SU-DHL-6 (cell line): ENCODE results near the gene C3orf62.

Experiments used
- H2AFZ ChIP-seq: fragments of 200-600 bp; sonication (generic); 2 replicates; pipeline ENCODE4 v1.6.1; 2014; ENCODE audit warnings: low read depth, mild to moderate bottlenecking, moderate library complexity, mixed read lengths, antibody characterized with exemption, low read length; ENCODE audit not compliant: severe bottlenecking
- H3F3A ChIP-seq: fragments of 200-600 bp; shearing (Covaris generic); 2 replicates; pipeline ENCODE4 v1.6.0; 2016; ENCODE audit warnings: antibody characterized with exemption, mild to moderate bottlenecking; ENCODE audit not compliant: insufficient read depth
- H3K27ac ChIP-seq: fragments of 200-600 bp; sonication (generic); 2 replicates; pipeline ENCODE4 v1.5.1; 2016; ENCODE audit warnings: low read depth, mild to moderate bottlenecking, low read length, moderate library complexity, mixed read lengths
- H3K27me3 ChIP-seq: fragments of 200-600 bp; sonication (generic), shearing (Covaris generic); 2 replicates; pipeline ENCODE4 v1.6.0; 2014; ENCODE audit warnings: mild to moderate bottlenecking, low read length
- H3K36me3 ChIP-seq: fragments of 200-600 bp; sonication (generic); 2 replicates; pipeline ENCODE4 v1.6.1; 2014; ENCODE audit warnings: mild to moderate bottlenecking, low read length, mixed read lengths
- H3K4me2 ChIP-seq: fragments of 300-600, 200-600 bp; shearing (Covaris generic), sonication (generic); 2 replicates; pipeline ENCODE4 v1.6.0; 2014; ENCODE audit warnings: low read length, low read depth, mild to moderate bottlenecking; ENCODE audit not compliant: poor library complexity, severe bottlenecking
- H3K4me3 ChIP-seq: fragments of 200-600 bp; sonication (generic); 2 replicates; pipeline ENCODE4 v1.5.1; 2014; ENCODE audit warnings: antibody characterized with exemption, low read length, mild to moderate bottlenecking, mixed read lengths; ENCODE audit not compliant: insufficient read depth, poor library complexity, severe bottlenecking
- H3K79me2 ChIP-seq: fragments of 200-600 bp; sonication (generic); 2 replicates; pipeline ENCODE4 v1.6.1; 2014; ENCODE audit warnings: mild to moderate bottlenecking, low read length, moderate library complexity; ENCODE audit not compliant: insufficient read depth
- H3K9ac ChIP-seq: fragments of 200-600 bp; sonication (generic); 2 replicates; pipeline ENCODE4 v1.7.0; 2014; ENCODE audit warnings: mild to moderate bottlenecking, low read length
- H3K9me2 ChIP-seq: fragments of 200-600 bp; sonication (generic); replicated peaks from 2 replicates; pipeline ENCODE4 v1.6.1; 2014; ENCODE audit warnings: low read length; ENCODE audit not compliant: insufficient read depth
- H3K9me3 ChIP-seq: fragments of 200-600 bp; sonication (generic); 2 replicates; pipeline ENCODE4 v1.6.1; 2014; ENCODE audit warnings: low read length, mixed read lengths; ENCODE audit not compliant: insufficient read depth
- H4K20me1 ChIP-seq: fragments of 200-600 bp; sonication (generic); 2 replicates; pipeline ENCODE4 v1.6.1; 2014; ENCODE audit warnings: low read depth, mild to moderate bottlenecking, antibody characterized with exemption, low read length, moderate library complexity, mixed read lengths
- CTCF ChIP-seq: fragments of 200-600 bp; sonication (generic); IDR thresholded peaks from one replicate; pipeline ENCODE4 v1.5.1; 2017; ENCODE audit warnings: antibody characterized with exemption, mild to moderate bottlenecking, low read length, moderate library complexity; ENCODE audit not compliant: insufficient read depth, poor library complexity, severe bottlenecking
- EZH2phosphoT487 ChIP-seq: fragments of 200-600 bp; sonication (generic), shearing (Covaris generic); conservative IDR thresholded peaks from 2 replicates; pipeline ENCODE4 v1.6.1; 2018; ENCODE audit warnings: mild to moderate bottlenecking, antibody characterized with exemption, low read length, moderate library complexity, mixed read lengths

Gene C3orf62

GRCh38 chr3:49313896-49314688, 37.1 kb upstream of the C3orf62 start:
- H3K4me3 ChIP-seq, result no peak overlapping the region
- no peaks in the 10 kb centered on the region for H3F3A ChIP-seq
- H3K27me3 ChIP-seq, result no peaks in the 10 kb centered on the region
- no peaks in the 10 kb centered on the region for H3K9me3 ChIP-seq
- no peak overlapping the region for H3K4me2 ChIP-seq
- H3K79me2 ChIP-seq, result no peaks in the 10 kb centered on the region
- no peaks in the 10 kb centered on the region for H4K20me1 ChIP-seq
- no peaks in the 10 kb centered on the region; the same call in 1 of the 2 replicates for H3K36me3 ChIP-seq
- H3K9ac ChIP-seq, result no peak overlapping the region
- H3K9me2 ChIP-seq, result no peaks in the 10 kb centered on the region
- no peak overlapping the region for H2AFZ ChIP-seq
- H3K27ac ChIP-seq, result no peak overlapping the region
- TF ChIP-seq CTCF (no peak), EZH2phosphoT487 (no peak)

GRCh38 chr3:49311283-49311682, 34.3 kb upstream of the C3orf62 start:
- Histone ChIP-seq H3F3A (no peaks in the 10 kb centered on the region), H2AFZ (no peak overlapping the region), H3K27ac (no peak overlapping the region), H3K79me2 (no peaks in the 10 kb centered on the region), H4K20me1 (no peaks in the 10 kb centered on the region), H3K27me3 (no peaks in the 10 kb centered on the region), H3K9ac (no peak overlapping the region), H3K4me2 (no peak overlapping the region), H3K9me3 (no peaks in the 10 kb centered on the region), H3K36me3 (no peaks in the 10 kb centered on the region; the same call in 1 of the 2 replicates), H3K9me2 (no peaks in the 10 kb centered on the region), H3K4me3 (no peak overlapping the region)
- TF ChIP-seq EZH2phosphoT487 (no peak), CTCF (no peak)

GRCh38 chr3:49310677-49311076, 33.6 kb upstream of the C3orf62 start:
- Histone ChIP-seq H3K27ac (no peak overlapping the region), H4K20me1 (no peaks in the 10 kb centered on the region), H3K4me3 (no peak overlapping the region), H3K27me3 (no peaks in the 10 kb centered on the region), H3K9ac (no peak overlapping the region), H3K36me3 (no peaks in the 10 kb centered on the region; the same call in 1 of the 2 replicates), H3K4me2 (no peak overlapping the region), H2AFZ (no peak overlapping the region), H3K79me2 (no peaks in the 10 kb centered on the region), H3K9me3 (no peaks in the 10 kb centered on the region), H3F3A (no peaks in the 10 kb centered on the region), H3K9me2 (no peaks in the 10 kb centered on the region)
- TF ChIP-seq EZH2phosphoT487 (no peak), CTCF (no peak)
